Lower leg skin (tissue), 4 donors: ENCODE data around the gene CELF1. TPM values are rescaled to one million over a fixed set of nuclear protein-coding genes. Genes with fewer than 3 reads are reported as not detected.

Experiments
- DNase-seq, 2 donors: peaks; one replicate each; pipeline ENCODE4 v3.0.0-alpha.2; 2019; ENCODE audit warnings: low spot score in 2 of 2
- H3K4me3 ChIP-seq: fragments of 200-600 bp; sonication (generic); 2 replicates; pipeline ENCODE4 v1.5.1; 2017; ENCODE audit warnings: mild to moderate bottlenecking, low read depth; ENCODE audit not compliant: poor library complexity, severe bottlenecking
- CTCF ChIP-seq, 3 donors: fragments of 450-650 bp; IDR thresholded peaks; one replicate each; pipeline ENCODE4 v1.5.1; 2016; ENCODE audit warnings: antibody characterized with exemption in 3 of 3, mild to moderate bottlenecking in 3 of 3, moderate library complexity in 2 of 3
- POLR2A ChIP-seq, 2 donors: fragments of 450-650 bp; IDR thresholded peaks; one replicate each; pipeline ENCODE4 v1.6.1; 2016 to 2017; ENCODE audit warnings: antibody characterized with exemption in 2 of 2, mild to moderate bottlenecking in 1 of 2, moderate library complexity in 1 of 2
- WGBS, 2 donors: methylation state at CpG; one replicate each; pipeline ENCODE4 v1.1.5; 2018; 5-methylcytosine and 5-hydroxymethylcytosine counted together
- intact Hi-C: fragments of 100-400 bp; cut with DNase I; formaldehyde crosslinking; loops from one replicate; pipeline ENCODE4 v1.15.0; 2023; ENCODE audit warnings: low total_unique reads
- total RNA-seq, 4 donors: library from RNA; depleted of rRNA; stranded (reverse); fragments of >200 nt; gene quantifications; one replicate each; pipeline ENCODE4 v1.1.0, GENCODE V29; 2016

Gene CELF1
- total RNA-seq, 4 donors from 2014 or later, result 58.1 to 87.1 (median 78.5) TPM

- WGBS, 2 donors, result 77 to 80% methylated on average over 6 of the region's 6 CpGs
- DNase-seq, result no peak
- intact Hi-C loops, result no loop called here
- no peak for TF ChIP-seq CTCF (IDR thresholded peaks at IDR 0.05)
- no peak for TF ChIP-seq POLR2A (IDR thresholded peaks at IDR 0.05)
- H3K4me3 ChIP-seq, result no peak overlapping the region
Measured at GRCh38 chr11:47488674-47489394, 64.1 kb downstream of the CELF1 start.

- no peak overlapping the region for H3K4me3 ChIP-seq
- TF ChIP-seq CTCF (IDR thresholded peaks at IDR 0.05) (no peak), POLR2A (IDR thresholded peaks at IDR 0.05) (no peak)
- no peak for DNase-seq
- intact Hi-C loops, result no loop called here
- 84 to 87% methylated on average over 3 of the region's 3 CpGs for WGBS, 2 donors
Measured at GRCh38 chr11:47488111-47488510, 64.8 kb downstream of the CELF1 start.

GRCh38 chr11:47487421-47487820 lies 65.5 kb downstream of the CELF1 start:
- DNase-seq, result no peak
- no peak overlapping the region for H3K4me3 ChIP-seq
- 94 to 95% methylated on average over 2 of the region's 2 CpGs for WGBS, 2 donors
- intact Hi-C loops, result no loop called here
- TF ChIP-seq POLR2A (IDR thresholded peaks at IDR 0.05), result no peak
- no peak for TF ChIP-seq CTCF (IDR thresholded peaks at IDR 0.05)

GRCh38 chr11:47485107-47485506 lies 67.8 kb downstream of the CELF1 start:
- no peak for DNase-seq
- WGBS, 2 donors, result 90 to 91% methylated on average over 7 of the region's 7 CpGs
- no peak overlapping the region for H3K4me3 ChIP-seq
- intact Hi-C loops, result no loop called here
- TF ChIP-seq POLR2A (IDR thresholded peaks at IDR 0.05) (no peak), CTCF (IDR thresholded peaks at IDR 0.05) (no peak)

GRCh38 chr11:47483457-47483856 lies 69.5 kb downstream of the CELF1 start:
- intact Hi-C loops, result no loop called here
- TF ChIP-seq POLR2A (IDR thresholded peaks at IDR 0.05) (no peak), CTCF (IDR thresholded peaks at IDR 0.05) (no peak)
- 90 to 94% methylated on average over 1 of the region's 1 CpG for WGBS, 2 donors
- no peak for DNase-seq
- no peak overlapping the region for H3K4me3 ChIP-seq

GRCh38 chr11:47480762-47481161 lies 72.2 kb downstream of the CELF1 start:
- TF ChIP-seq POLR2A (IDR thresholded peaks at IDR 0.05), result no peak
- no peak for TF ChIP-seq CTCF (IDR thresholded peaks at IDR 0.05)
- intact Hi-C loops, result no loop called here
- no peak for DNase-seq
- 99% methylated on average over 6 of the region's 6 CpGs for WGBS, 2 donors
- no peak overlapping the region for H3K4me3 ChIP-seq
